Hematopoietic multipotent progenitor cell (in vitro differentiated cells): ENCODE data around the gene TMEM255A. TPM values are rescaled to one million over a fixed set of nuclear protein-coding genes. Genes with fewer than 3 reads are reported as not detected.
"Not testable (repeated sequence)": the region's sequence is repeated elsewhere in the genome, so short reads cannot be mapped to it uniquely, and the experiment has no call there.

Experiments used
- DNase-seq, 3 donors: peaks; one replicate each; pipeline ENCODE4 v3.0.0-alpha.2; 2011 to 2015; ENCODE audit warnings: low read depth in 2 of 3, low spot score in 2 of 3
- total RNA-seq: library from RNA; depleted of rRNA; stranded (reverse); fragments of >200 nt; gene quantifications from one replicate; pipeline ENCODE4 v1.2.3, GENCODE V29; 2012

The TMEM255A gene
- total RNA-seq: not detected

DNA sequence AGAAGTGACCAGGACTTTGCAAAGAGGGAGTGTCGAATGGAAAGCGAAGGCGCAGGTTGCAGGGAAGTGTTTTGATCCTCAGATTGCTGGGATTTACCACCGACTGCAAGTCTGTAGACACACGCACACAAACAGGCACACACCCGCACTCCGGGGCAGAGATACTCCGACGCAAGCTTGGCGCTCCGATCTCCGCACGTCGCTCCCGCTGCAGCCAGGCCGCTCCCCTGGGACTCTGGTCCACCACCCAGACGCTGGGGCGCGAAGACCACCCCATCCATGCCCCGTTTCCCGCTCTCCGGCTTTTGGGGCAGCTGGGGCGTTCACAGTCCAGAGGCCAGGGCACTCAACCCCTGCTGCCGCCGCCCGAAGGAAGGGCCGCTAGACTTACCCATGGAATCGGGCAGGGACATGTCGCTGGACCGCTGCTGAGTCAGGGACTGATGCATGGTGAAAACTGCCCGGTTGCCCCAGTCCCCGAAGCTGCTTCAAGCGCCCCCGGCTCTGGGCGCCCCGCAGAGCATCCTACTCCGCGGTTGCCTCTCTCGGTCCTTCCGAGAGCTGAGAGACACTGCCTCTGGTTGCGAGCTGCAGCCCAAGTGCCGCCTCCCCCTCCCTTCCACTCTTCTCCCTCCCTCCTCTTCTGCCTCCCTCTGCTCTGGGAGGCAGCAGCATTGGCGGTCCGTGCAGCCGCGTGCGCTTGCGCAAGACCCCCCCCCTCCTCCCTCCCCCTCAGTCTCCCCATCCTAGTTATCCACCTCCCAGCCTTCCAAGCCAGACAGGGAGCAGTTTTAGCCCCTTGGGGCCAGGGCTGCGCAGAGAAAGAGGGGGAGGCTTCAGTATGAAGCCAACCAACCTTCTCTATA is at the start of gene TMEM255A:
TMEM255A (minus strand) TSS at position 601 of the 866 bp plus-strand sequence; CDS start at position 449, 152 bp downstream.
- no peak for DNase-seq

- no peak for DNase-seq
Observed at GRCh38 chrX:120358737-120359456, 47.6 kb upstream of the TMEM255A start.

DNA sequence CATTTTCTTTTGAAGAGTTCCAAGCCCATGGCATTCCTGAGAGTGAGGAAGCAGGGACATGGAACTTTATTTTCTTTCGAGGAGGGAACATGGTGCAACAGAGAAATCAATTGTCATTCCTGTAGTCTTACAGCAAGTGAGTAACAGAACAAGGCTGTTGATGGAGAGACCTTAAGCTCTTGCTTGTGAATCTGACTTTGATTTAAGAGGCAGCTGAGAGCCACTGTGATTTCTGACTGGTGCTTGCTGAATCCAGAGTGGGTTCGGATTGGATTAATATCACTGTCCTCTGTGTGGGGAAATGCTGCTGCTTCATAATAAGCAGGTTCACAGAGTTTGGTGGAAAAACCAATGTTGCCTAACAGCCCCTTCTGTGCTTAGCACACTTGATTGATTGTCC is 45.9 kb upstream of the TMEM255A start:
- DNase-seq: no peak

DNA sequence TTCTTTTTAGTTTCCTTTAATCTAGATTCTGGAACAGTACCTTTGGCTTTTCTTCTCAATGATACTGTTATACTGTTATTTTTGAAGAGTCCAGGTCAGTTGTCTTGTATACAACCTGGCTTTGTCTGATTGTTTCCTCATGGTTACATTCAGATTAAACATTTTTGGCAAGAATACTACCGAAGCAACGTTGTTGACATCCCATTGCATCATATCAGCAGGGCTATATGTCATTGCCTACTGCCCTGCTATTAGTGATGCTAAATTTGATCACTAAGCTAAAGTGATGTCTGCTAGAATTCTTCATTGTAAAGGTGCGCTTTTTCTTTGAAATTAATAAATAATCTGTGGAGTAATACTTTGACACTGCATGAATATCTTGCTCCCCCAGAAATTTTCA is 44.8 kb upstream of the TMEM255A start:
- no peak for DNase-seq

GRCh38 chrX:120350450-120351138 is 39.3 kb upstream of the TMEM255A start:
- DNase-seq: no peak

DNA sequence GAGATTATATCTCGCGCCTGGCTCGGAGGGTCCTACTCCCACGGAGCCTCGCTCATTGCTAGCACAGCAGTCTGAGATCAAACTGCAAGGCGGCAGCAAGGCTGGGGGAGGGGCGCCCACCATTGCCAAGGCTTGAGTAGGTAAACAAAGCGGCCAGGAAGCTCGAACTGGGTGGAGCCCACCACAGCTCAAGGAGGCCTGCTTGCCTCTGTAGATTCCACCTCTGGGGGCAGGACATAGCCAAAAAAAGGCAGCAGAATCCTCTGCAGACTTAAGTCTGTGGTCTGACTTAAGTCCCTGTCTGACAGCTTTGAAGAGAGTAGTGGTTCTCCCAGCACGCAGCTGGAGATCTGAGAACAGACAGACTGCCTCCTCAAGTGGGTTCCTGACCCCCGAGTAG is 33.3 kb upstream of the TMEM255A start:
- not testable (repeated sequence) for DNase-seq

DNA sequence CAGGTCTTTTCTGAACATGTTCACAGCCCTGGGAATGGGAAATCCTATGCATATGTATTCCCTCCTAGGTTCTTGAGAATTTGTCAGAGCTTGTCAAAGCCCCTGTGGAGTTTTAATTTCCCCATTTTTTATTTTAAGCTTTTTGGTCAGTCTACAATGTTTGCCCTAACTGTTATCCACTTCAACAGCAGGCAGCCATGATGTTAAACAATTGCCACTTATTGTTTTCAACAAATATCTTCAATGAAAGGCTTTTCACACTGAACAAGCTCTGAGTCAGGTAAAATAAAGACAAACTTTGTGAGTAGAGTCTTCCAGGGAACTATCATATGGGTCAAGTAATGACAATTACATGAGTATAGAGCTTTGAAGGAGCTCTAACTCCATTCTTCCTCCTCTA is 25.6 kb upstream of the TMEM255A start:
- DNase-seq: no peak

GRCh38 chrX:120335289-120335688 is 24.0 kb upstream of the TMEM255A start:
- DNase-seq: no peak

GRCh38 chrX:120334603-120335002 is 23.3 kb upstream of the TMEM255A start:
- peak in 2 of 3 donors; percentile 70 to 86 for DNase-seq

DNA sequence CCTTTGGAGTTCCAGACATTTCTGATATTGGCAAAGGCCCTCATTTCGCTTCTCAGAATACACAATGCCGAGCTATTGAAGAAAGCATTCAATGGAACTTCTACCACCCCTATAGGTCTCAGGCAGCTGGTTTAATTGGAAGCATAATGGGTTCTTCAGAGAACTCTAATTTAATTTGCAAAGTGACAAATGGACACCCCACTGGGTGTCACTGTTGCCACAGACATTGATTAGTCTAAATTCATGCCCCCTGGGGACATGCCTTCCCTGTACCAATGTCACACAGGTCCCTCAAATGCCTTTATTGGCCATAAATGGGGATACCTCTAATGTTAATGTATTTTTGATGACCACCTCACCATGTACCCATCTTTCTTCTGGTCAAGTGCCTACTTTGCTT is 22.9 kb upstream of the TMEM255A start:
- peak in 1 of 3 donors; percentile 25 for DNase-seq

DNA sequence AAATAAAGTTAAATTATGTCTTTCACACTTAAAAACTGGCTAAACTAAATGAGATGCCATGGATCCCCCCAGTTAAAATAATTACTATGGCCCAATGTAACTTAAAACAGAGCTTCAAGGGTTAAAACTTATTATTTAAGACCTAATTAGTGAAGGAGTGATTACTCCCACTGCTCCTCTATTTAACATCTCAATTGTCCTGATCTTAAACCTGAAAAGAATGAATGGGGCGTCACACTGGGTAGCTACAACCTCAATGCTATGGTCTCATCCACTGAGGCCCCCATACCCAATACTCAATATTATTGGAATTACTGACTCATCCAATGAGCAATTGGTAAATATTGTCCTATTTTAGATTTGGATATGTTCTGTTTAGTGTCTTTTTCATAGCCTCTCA is 21.1 kb upstream of the TMEM255A start:
- no peak for DNase-seq

GRCh38 chrX:120331116-120331515 is 19.9 kb upstream of the TMEM255A start:
- DNase-seq: peak in 1 of 3 donors; percentile 19

DNA sequence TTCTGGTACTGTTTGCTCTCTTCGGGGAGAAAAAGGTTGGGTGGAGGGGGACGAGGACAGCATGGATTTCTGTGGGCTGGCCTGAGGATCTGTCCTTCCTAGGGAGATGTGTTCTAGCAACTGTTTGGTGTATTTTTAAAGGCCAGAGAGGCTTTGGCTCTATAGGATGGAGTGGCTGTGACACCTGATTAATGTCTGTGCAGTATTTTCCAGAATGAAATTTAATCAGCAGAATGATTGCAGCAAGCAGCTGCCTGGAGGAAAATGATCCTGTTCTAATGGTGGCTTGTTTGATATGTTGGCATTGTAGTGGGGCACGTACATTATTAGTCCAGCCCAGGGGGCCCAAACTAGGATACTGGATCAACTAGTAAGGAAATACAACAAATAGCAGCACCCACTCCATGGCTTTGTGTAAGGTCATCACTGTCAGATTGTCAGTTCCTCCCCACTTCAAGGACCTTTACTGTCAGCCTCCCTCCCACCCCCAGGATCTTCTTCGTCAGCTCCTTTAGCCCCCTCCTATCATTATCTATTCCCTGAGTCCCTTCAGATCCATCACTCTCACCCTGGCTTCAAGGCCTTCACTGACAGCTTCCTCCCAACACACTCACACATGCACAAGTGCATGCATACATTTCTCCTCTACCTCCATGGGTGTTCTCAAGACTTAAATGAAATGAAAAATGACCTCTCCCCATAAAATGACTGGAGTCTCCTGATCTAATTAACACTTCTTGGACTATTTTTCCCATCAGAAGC is 10.4 kb upstream of the TMEM255A start:
- DNase-seq: no peak

DNA sequence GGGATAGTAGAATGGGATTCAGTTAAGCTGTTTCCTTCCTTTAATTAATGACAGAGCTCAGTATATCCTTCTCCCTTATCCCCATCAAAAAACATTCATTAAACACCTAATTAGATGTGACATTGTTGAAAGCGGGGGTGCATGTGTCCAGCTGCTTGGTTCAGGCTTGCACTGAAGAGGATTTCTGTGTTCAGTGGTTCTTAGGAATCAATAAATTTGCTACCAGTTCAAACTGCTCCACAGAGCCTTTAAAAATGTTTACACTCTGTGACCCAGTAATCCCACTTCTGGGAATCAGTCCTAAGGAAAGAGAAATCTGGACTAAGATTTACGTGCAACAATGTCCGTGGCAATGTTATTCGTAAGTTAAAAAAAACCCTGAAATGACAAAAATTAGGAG is 7.2 kb upstream of the TMEM255A start:
- DNase-seq: no peak

DNA sequence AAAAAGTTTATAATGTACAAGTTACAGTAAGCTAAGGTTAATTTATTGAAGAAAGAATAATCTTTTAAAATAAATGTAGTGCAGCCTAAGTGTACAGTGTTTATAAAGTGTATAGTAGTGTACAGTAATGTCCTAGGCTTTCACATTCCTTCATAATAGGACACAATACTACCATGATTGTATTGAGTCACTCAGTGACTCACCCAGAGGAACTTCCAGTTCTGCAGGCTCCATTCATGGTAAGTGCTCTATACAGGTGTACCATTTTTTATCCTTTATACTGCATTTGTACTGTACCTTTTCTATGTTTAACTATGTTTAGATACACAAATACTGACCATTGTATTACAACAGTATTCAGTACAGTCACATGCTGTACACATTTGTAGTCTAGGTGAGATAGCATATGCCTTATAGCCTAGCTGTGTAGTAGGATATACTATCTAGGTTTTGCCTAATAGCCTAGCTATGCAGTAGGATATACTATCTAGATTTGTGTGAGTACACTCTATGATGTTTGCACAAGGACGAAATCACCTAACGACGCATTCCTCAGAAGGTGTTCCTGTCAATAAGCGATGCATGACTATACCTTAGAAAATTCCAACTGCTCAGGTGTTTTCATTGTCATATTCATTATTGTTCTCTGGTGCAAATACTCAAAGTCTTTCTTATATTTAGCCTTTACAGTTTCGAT is 5.5 kb upstream of the TMEM255A start:
- no peak for DNase-seq

- DNase-seq: no peak
Observed at GRCh38 chrX:120315776-120316175, 4.5 kb upstream of the TMEM255A start.

DNA sequence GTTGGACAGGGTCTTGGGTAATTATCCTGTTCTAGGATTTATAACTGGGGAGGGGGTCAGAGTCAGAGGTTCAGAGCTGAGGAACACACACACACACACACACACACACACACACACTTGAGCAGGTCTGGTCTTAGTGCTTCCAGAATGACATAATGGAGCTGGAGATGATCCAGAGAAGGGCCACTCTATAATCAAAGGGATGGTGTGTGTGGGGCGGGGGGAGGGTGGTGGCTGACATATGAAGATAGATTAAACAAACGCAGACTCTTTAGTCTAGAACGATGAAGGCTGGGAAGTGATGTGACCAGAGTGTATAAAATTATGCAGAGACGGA is 434 bp upstream of the TMEM255A start:
- no peak for DNase-seq

GRCh38 chrX:120309873-120310705 is 1.2 kb downstream of the TMEM255A start:
- DNase-seq: no peak
